Raji (cell line): Measurements from ENCODE around the gene DKK3.

Source experiments
- POLR2A ChIP-seq: IDR thresholded peaks from 2 replicates; pipeline ENCODE4 v1.6.1; 2011; ENCODE audit warnings: low read depth, low read length, control low read depth; ENCODE audit not compliant: insufficient read depth

Gene DKK3

DNA sequence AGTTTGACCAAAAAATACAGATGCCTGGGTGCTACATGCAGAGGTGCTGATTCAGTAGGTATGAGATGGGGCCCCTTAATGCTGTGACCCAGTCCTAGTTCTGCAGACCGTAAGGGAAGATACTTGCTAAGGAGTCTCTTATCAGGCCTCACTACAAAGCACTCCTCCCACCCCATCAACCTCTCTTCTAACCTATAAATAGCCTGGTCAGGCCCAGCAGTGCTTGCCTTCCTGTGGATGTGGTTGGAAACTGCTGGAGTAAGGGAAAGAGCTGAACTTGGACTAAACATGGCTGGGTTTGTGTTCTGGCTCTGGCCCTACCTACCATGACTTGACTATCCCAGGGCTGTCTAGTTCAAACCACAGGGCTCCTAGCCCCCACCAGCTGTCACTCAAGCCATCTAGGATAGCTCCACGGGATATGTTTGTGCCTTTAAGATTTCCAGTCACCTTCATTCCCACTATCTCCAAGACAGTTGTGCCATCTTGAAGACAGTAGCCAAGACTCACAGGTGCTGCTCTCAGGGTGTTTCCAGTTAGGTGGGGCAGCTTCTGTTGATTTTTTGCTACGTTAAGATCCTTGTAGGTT is 9.5 kb upstream of the DKK3 start:
- no peak for TF ChIP-seq POLR2A

DNA sequence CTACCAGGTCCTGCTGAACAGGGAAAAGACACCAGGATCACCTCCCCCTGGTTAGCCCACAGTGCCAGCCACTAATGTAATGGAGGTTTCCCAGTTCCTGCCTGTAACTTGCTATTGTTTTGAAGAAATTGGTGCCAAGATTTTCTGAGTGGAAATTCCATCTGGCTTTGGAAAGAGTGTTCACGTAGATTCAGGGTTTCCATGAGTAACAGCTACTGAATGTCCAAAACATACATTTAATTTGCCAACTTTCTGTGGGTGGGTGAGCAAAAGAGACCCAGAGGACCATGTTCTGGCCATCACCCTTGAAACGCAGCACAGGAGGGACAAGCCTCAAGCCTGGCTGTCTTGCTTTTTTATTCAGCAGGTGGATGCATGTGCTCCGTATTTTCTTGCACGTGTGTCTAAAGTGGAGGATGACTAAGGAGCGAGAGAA is 8.8 kb upstream of the DKK3 start:
- TF ChIP-seq POLR2A, result no peak

DNA sequence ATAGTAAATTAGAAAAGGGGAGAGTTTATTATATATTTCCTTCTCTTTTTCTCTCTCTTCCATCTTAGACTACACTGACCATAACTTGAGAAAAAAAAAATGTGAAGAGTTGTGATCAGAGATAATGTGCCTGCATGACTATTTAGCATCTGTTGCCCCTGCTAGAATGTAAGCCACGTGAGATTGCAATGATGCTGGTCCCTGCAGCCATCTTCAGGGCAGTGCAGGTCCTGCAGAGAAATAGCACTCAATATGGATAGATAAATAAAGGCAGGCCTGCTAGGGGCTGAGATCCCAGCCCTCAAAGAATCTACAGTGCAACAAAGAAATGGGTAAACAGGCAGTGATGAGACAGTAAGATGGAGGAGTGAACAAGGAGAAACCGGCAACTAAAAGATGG is 7.8 kb upstream of the DKK3 start:
- TF ChIP-seq POLR2A, result no peak

DNA sequence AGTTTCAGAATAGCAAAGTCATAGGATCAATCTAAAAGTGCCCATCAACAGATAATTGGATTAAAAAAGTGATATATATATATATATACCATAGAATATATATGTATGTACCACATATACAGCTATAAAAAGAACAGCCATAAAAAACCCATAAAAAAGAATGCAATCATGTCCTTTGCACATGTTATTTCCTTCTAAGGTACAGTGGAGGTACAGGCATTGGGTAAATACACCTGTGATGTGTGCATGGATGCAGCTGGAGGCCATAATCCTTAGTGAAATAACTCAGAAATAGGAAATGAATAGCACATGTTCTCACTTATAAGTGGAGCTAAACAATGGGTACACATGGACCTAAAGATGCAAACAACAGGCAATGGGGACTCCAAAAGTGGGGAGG is 7.1 kb upstream of the DKK3 start:
- no peak for TF ChIP-seq POLR2A

DNA sequence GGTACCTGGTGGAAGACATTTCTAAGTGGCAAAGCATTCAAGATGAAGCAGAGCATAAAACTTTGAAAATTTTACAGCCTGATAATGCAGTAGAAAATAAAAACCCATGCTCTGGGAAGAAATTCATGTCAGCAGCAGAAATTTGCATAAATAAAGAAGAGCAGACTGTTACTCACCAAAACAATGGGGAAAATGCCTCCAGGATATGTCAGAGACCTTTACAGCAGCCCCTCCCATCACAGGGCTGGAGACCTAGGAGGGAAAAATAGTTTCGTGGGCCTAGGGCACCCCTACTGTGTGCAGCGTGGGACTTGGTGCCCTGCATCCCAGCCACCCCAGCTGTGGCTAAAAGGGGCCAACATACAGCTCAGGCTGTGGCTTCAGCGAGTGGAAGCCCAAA is 5.4 kb upstream of the DKK3 start:
- no peak for TF ChIP-seq POLR2A

DNA sequence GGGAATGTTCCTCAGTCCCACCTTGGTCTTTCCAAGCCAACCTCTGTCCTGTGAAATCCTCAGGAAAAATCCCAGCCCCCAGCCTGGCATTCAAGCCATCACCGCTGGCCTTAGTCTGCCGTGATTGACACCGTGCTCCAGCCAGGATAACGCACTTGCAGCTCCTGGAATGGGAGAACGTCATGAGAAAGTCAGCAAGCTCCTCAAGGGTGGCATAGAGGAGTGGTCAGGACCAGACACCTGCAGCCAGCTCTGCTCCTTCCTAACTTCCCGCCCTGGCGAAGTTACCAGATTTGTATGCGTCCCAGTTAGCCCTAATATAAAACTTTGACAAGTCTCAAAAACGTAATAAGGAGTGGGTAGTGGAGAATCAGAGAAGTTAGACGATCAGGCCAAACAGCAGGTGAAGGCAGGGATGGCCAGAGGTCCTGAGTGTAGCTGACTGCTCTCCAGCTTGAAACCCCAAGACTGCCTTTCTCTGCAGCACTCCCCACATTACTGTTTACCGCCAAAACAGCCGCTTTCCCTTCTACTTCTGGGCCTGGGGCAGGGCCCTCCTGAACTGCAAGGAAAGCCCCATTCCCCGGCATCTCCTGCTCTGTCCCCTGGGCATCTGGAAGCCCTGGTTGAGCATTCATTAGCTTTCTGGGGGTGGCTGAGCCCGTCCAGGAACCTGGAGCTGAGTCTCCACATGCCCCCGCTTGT is 1.3 kb upstream of the DKK3 start:
- TF ChIP-seq POLR2A, result no peak

DNA sequence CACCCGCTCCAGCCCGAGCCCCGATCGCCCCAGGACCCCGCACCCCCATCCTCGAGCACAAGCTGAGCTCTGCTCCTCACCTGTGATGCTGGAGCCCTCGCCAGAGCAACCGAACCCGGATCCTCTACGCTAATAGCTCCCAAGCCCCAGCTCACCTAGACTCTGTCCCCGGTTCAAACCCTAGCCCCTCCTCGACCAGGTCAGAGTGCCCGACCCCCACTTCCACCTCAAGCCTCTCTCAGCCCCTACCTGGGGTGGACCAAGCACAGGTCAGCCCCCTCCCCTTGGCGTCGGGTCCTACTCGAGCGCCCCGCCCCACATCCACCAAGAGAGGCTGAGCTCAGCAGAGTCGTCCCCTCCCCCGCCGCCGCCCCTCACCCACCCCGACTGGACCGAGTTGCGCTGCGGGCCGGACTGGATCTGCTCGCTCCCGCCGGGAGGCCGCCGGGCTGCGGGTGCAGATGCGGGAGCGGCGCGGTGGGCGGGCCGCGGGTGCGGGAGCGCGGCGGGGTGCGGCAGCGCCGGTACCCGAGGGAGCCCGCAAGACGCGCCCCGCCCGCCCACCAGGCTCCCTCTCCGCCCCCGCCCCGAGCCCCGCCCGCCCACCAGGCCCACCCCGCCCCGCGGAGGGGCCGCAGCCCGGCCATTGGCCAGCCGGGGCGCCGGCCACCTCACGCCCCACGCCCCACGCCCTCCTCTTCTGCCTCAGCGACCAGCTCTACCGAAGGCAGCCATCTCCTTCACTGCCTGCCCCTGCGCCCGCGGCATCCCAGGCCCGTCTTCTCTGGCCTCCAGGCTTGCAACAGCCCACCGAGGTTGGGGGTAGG is 577 bp upstream of the DKK3 start:
- no peak for TF ChIP-seq POLR2A

DNA sequence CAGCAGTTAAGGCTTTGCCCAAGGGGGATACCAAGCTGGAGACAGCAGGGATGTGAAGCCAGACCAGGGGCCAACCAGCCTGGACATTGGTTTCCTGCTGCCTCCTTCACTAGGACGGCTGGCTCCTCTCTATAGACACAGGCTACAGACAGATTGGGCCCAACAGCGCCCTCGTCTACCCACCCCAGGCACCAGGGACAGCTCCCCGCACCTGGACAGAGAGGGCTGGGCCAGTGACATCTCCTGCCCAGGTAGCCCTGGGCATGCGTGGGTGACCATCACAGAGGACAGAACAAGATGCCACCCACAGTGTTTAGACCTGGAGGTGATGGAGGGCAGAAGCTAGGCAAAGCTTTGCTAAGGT is 1.2 kb downstream of the DKK3 start:
- no peak for TF ChIP-seq POLR2A

DNA sequence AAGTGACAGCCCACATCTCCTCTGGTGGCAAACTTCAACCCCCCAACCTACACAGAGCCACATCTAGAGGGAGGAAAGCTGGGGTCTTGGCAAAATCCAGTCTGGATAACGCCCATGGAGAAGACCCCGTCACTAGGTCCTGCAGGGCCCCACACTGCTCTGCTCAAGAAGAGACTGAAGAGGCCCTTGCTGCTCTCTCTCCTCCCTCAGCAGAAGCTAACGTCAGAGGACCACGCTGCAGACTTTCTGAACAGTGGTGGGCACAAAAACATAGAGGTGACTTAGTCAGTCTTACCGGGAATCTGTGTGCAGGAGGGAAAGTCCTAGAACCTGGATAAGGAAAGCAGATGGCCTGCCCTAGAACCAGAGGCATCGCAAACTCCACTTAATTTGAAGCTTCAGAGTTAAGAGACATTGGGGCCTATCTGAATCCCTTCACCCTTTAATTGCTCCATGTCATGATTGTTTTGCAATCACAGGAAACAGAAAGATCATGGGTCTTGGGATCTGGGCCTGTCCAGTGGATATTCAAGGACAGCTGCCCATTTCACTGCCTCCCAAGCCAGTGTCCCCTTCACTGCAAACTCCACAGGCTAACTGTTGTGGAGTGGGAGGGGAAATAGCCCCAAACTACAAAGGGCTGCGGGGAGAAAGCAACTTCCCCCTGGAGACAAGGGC is 1.7 kb downstream of the DKK3 start:
- TF ChIP-seq POLR2A, result no peak

DNA sequence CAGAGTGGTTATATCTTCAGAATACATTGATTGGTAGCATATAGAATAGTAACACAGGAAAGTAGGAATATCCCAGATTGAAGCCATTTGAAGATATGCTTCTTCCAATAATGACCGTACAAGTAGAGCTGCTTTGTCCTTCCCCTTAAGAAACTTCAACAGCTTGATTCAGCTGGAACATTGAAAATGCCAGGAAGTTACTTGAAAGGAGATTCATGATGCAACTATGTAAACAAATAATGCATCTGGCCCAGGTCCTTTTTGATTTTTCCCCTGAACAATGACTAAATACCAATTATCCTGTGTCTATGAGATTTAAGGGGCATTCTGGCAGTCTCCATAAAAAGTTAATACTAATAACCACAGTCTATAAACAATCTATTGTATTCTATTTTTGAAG is 3.0 kb downstream of the DKK3 start:
- TF ChIP-seq POLR2A, result no peak

DNA sequence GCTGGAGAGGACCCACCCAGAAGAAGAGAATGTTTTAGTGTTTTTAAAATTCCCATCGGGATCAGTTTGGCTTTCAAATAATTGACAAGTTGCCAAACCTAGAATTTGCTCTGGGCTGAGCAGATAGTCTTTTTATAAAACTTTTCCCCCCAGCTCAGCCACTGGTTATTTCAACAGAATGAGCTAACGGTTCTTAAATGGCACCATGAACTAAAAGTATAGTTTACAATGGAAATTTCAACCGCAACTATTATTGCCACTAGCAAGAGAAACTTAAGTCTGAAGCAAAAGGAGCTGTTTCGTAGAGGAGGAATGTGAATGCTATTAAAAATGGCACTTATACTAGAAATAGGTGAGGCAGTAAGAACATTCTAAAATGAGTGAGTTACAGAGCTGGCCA is 3.4 kb downstream of the DKK3 start:
- TF ChIP-seq POLR2A, result no peak

DNA sequence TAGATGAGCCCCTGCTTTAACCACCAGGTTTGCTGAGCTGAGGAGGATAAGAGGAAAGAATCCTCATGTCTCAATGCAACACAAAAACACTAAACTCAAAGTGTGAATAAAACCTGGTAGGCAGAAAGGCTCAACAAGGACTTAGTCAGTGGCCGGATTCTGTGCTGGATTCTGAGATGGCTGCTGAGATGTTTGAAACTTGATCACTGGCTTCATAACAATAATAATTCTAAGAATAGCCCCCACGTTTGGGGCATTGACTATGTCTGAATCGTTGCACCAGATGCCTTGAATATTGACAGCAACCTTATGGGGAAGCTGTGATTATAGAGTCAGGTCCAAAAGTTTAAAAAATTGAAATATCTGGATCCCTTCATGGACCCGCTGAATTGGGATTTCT is 4.6 kb downstream of the DKK3 start:
- TF ChIP-seq POLR2A, result no peak

DNA sequence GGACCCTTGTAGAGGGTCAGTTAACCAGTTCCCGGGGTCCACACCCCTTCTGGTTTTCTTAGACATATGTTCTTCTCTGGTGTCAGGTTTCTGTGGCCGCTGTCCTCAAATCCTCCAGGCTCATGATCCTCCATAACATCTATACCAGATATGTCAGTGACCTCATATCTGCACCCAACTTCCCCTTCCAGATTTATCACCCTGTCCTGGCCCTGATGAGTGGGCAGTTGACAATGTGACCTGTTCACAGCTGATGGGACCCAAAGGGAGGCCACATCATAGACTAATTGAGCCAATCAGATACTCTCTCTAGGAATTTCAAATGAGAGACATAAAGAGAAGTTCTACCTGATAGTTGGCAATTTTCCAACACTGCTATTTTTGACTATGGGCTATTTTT is 5.1 kb downstream of the DKK3 start:
- no peak for TF ChIP-seq POLR2A

DNA sequence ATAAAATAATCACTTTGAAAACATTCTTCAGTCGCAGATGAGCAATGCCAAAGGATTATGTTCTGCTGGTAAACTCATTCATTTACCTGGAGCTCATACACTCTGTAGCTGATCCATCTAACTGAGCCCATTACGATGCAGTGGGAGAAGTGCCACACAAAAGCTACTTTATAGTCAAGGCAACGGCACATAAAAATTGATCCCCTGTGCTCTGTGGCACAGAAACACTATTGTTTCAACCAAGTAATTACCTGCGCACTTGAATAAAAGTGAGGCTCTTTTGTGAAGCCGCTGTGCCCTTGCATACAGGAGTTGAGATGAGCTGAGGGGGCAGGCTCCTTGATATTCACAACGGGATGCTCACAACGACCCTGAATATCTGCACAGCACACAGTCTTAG is 7.2 kb downstream of the DKK3 start:
- no peak for TF ChIP-seq POLR2A

DNA sequence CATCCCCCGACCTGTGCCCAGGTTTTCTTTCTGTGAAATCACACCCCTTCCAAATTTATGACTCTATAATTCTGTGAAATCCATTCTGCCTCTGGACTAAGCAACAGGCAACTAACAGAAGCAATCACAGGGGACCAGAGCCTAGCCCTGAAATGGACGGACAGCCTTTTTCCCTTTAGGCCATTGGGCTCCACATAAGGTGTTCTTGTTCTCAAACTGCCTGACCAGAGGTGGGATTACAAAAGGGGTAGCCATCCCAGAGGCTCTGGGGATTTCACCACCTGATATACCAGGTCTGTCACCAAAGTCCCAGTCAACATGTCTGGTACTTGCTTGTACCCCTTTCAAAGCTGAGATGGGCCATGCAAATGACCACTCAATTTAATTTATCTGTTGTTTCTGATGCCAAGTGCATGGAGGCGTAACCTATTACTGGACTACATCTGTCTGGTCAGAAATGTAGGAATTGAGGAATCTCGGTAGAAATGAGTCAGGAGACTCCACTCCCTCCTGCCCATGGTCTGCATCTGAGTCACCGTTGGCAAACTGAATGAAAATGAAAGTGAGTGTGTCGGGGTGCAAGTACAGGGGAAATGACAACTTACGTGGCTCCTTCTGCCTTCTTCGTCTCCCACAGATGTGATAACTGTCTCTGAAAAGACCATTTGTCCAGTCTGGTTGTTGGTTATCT is 10.2 kb downstream of the DKK3 start:
- no peak for TF ChIP-seq POLR2A
